ENCODE measurements around the gene RBM15B.
"Not testable (repeated sequence)": the region's sequence is repeated elsewhere in the genome, so short reads cannot be mapped to it uniquely, and the experiment has no call there.

GRCh38 chr3:51387281-51387680 lies 3.8 kb upstream of the RBM15B start:
- TF ChIP-seq, protein P1, sequence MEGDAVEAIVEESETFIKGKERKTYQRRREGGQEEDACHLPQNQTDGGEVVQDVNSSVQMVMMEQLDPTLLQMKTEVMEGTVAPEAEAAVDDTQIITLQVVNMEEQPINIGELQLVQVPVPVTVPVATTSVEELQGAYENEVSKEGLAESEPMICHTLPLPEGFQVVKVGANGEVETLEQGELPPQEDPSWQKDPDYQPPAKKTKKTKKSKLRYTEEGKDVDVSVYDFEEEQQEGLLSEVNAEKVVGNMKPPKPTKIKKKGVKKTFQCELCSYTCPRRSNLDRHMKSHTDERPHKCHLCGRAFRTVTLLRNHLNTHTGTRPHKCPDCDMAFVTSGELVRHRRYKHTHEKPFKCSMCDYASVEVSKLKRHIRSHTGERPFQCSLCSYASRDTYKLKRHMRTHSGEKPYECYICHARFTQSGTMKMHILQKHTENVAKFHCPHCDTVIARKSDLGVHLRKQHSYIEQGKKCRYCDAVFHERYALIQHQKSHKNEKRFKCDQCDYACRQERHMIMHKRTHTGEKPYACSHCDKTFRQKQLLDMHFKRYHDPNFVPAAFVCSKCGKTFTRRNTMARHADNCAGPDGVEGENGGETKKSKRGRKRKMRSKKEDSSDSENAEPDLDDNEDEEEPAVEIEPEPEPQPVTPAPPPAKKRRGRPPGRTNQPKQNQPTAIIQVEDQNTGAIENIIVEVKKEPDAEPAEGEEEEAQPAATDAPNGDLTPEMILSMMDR (IDR thresholded peaks at IDR 0.05): not testable (repeated sequence)
- not testable (repeated sequence) for TF ChIP-seq POLR2A (IDR thresholded peaks at IDR 0.05)

All from esophagus squamous epithelium (tissue), 4 donors.